Activated T-helper 17 cell treated with anti-CD3 and anti-CD28 coated beads, Interleukin-2, amount 50 U/mL, for 72 hours (primary cell): Measurements from ENCODE around the gene MAP2K2. TPM values are rescaled to one million over a fixed set of nuclear protein-coding genes. Genes with fewer than 3 reads are reported as not detected.

Source experiments
- ATAC-seq: fragments of 150-1000 bp; cut with Tn5 transposase; replicated peaks from 2 replicates; pipeline ENCODE4 v1.10.0; 2021; ENCODE audit warnings: mild to moderate bottlenecking, moderate library complexity
- H3K27ac Mint-ChIP-seq: one replicate; pipeline ENCODE4 v1.8.0; 2022; ENCODE audit warnings: mixed read lengths
- H3K27me3 Mint-ChIP-seq: one replicate; pipeline ENCODE4 v1.8.0; 2022; ENCODE audit warnings: mixed read lengths
- H3K36me3 Mint-ChIP-seq: one replicate; pipeline ENCODE4 v1.8.0; 2022; ENCODE audit warnings: low read depth, mild to moderate bottlenecking, mixed read lengths
- H3K4me1 Mint-ChIP-seq: one replicate; pipeline ENCODE4 v1.8.0; 2022; ENCODE audit warnings: mixed read lengths
- H3K4me3 Mint-ChIP-seq: one replicate; pipeline ENCODE4 v1.8.0; 2022; ENCODE audit warnings: mild to moderate bottlenecking, mixed read lengths
- H3K9me3 Mint-ChIP-seq: one replicate; pipeline ENCODE4 v1.8.0; 2022; ENCODE audit warnings: mixed read lengths
- total RNA-seq, 2 donors: library from RNA; stranded (reverse); gene quantifications; one replicate each; pipeline ENCODE4 v1.2.3, GENCODE V29; 2022

MAP2K2 gene
- total RNA-seq, 2 donors from 2014 or later = 143 to 155 TPM

DNA sequence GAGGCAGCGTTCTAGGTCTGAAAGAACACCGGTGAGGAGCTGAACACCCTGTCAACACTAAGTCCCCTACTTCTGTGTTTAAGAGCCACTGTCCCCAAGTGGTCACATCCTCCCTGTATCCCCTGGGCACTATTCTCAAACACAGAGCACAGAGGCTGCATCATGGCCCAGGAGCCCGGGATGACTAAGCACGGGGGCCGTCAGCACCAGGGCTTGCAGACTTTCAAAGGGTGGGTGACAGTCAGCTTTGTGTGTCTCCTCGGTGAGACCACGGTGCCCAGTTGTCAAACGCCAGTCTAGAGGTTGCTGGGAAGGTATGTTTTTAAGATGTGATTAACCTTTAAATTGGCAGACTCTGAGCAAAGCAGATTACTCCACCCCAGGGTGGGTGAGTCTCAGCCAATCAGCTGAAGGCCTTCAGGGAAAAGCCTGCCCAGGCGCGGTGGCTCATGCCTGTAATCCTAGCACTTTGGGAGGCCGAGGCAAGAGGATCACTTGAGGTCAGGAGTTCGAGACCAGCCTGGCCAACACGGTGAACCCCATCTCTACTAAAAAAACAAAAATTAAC, 8.0 kb downstream of the MAP2K2 start:
- H3K27ac Mint-ChIP-seq = no peak overlapping the region
- H3K27me3 Mint-ChIP-seq = no peaks in the 10 kb centered on the region

DNA sequence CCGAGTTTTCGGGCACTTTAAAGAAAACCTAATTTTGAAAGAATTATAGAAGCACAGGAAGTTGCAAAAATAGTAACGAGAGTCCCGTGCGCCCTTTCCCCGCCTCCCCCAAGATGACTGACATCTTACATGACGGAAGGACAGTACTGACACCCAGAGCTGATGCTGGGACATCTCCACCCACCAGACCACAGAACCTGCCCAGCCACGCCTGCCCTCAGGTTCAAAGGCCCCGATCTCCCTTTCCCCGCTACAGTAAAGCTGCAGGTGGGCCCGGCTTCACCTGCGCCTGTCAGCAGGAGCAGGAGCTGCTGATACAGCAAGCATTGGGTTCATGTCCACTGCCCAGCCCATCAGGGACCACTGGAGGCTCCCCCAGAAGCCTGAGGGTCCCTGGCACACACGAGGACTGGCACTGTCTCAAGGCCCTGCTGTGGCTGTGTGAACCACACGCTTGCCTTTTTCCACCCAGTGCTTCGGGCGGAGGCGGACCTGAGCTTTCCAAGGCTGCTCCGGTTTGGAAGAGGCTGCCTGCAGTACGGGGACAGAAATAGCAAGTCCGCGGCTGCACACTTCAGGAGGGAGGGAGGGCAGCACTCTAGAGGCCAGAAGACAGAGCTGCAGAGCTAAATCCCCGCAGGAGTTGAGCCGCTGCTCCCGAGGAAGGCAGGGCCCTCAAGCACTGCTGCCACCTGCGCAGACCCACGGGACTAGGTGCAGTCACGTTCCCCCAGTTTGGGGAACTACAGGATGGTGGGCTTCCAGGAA, 8.7 kb downstream of the MAP2K2 start:
- Mint-ChIP-seq H3K9me3 (no peaks in the 10 kb centered on the region), H3K27me3 (no peaks in the 10 kb centered on the region), H3K36me3 (peaks cover 82% of the 10 kb centered on the region), H3K27ac (peak overlapping the region; percentile 87), H3K4me1 (peaks cover 8% of the 10 kb centered on the region), H3K4me3 (peak overlapping the region; percentile 65)
- peak; percentile 98 for ATAC-seq

More for the DNA sequence above, 8.0 kb downstream of the MAP2K2 start:
- ATAC-seq = peak; percentile 34
- Mint-ChIP-seq H3K4me1 (peaks cover 4% of the 10 kb centered on the region), H3K36me3 (peaks cover 77% of the 10 kb centered on the region), H3K4me3 (peak overlapping the region; percentile 65), H3K9me3 (no peaks in the 10 kb centered on the region)

DNA sequence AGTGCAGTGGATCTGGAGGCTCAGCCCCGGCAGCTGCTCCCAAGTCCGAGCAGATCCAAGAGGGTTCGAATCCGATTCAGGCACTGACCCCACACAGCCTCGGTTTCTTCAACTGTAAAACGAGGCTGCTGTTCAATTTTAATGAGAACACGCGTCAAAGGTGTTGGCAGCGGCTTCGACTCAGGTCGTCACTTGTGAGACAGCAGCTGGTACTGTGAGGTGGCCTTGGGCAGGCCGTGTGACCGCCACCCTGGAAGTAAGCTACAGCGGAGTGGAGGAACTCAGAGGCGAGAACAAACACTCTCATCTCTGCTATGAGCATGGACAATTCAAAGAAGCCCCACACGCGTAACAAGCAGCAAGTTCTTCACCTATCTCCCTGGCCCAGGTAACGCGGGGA, 9.7 kb downstream of the MAP2K2 start:
- H3K4me1 Mint-ChIP-seq = peaks cover 11% of the 10 kb centered on the region
- peak overlapping the region; percentile 56 for H3K27ac Mint-ChIP-seq
- no peak for ATAC-seq
- H3K9me3 Mint-ChIP-seq = no peaks in the 10 kb centered on the region
- peaks cover 86% of the 10 kb centered on the region for H3K36me3 Mint-ChIP-seq
- no peak overlapping the region for H3K4me3 Mint-ChIP-seq
- no peaks in the 10 kb centered on the region for H3K27me3 Mint-ChIP-seq

DNA sequence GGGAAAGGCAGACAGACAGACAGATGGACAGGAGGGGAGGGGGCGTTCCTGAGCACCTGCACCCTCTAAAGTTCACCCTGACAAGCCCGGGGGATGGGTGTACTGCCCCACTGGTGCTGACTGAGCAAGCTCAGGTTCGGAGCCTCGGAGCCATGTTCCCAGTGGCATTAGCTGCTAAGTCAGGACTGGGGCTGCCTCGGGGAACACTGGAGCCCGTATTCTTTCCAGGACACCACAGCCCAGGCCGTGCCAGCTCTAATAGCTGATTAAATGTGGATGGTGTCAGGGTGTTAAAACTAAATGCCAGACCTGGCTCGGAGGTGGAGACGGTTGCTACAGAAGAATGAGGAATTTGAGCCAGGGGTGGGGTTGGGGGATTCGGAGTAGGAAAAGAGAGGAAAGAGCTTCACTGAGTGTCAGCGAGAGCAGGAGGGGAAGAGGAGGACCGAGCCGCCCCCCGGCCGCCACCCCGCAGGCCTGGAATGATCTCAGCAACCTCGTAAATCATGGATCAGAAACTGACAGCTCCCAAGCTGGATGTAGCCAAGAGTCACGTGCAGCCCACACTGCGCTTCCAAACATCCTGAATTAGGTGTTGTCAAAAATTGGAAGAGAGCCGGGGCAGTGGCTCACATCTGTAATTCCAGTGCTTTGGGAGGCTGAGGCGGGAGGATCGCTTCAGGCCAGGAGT, 10.4 kb downstream of the MAP2K2 start:
- peaks cover 14% of the 10 kb centered on the region for H3K4me1 Mint-ChIP-seq
- peak overlapping the region; percentile 33 for H3K27ac Mint-ChIP-seq
- no peak overlapping the region for H3K4me3 Mint-ChIP-seq
- H3K27me3 Mint-ChIP-seq = no peaks in the 10 kb centered on the region
- H3K9me3 Mint-ChIP-seq = no peaks in the 10 kb centered on the region
- H3K36me3 Mint-ChIP-seq = peaks cover 92% of the 10 kb centered on the region
- no peak for ATAC-seq

DNA sequence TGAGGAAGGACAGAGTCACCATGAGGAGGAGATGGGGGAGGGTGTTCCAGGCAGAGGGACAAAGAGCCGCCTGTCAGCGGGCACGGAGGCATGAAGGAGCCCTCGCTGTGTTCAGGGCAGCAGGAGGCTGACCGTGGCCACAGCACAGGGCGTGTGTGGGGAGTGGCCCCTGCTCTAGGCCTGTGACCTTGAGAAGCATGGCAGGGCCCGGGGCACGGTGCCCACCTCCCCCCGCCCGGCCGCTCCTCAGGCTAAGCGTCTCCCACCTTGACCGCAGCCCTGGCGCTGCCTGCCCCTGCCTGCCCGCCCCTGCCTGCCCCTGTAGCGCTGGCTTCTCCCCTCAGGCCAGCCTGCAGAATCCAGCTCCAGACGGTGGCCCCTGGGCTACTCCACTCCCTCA, 11.6 kb downstream of the MAP2K2 start:
- peaks cover 93% of the 10 kb centered on the region for H3K36me3 Mint-ChIP-seq
- ATAC-seq = no peak
- H3K4me1 Mint-ChIP-seq = peaks cover 14% of the 10 kb centered on the region
- no peaks in the 10 kb centered on the region for H3K9me3 Mint-ChIP-seq
- no peak overlapping the region for H3K4me3 Mint-ChIP-seq
- H3K27me3 Mint-ChIP-seq = no peaks in the 10 kb centered on the region
- no peak overlapping the region for H3K27ac Mint-ChIP-seq

DNA sequence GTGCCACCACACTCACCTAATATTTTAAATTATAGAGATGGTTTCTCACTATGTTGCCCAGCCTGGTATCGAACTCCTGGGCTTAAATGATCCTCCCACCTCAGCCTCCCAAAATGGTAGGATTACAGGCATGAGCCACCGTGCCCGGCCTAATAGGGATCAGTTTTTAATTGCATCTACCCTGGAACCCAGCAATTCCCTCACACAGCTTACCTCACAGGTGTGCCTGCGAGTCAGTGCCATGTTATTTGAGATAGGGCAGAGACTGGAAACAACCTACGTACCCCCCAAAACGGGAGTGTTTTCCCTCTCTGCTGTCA, 14.3 kb downstream of the MAP2K2 start:
- H3K27me3 Mint-ChIP-seq = no peaks in the 10 kb centered on the region
- H3K4me3 Mint-ChIP-seq = peak overlapping the region; percentile 78
- ATAC-seq = no peak
- H3K9me3 Mint-ChIP-seq = no peaks in the 10 kb centered on the region
- peak overlapping the region; percentile 87 for H3K27ac Mint-ChIP-seq
- peaks cover 88% of the 10 kb centered on the region for H3K36me3 Mint-ChIP-seq
- H3K4me1 Mint-ChIP-seq = peaks cover 19% of the 10 kb centered on the region

DNA sequence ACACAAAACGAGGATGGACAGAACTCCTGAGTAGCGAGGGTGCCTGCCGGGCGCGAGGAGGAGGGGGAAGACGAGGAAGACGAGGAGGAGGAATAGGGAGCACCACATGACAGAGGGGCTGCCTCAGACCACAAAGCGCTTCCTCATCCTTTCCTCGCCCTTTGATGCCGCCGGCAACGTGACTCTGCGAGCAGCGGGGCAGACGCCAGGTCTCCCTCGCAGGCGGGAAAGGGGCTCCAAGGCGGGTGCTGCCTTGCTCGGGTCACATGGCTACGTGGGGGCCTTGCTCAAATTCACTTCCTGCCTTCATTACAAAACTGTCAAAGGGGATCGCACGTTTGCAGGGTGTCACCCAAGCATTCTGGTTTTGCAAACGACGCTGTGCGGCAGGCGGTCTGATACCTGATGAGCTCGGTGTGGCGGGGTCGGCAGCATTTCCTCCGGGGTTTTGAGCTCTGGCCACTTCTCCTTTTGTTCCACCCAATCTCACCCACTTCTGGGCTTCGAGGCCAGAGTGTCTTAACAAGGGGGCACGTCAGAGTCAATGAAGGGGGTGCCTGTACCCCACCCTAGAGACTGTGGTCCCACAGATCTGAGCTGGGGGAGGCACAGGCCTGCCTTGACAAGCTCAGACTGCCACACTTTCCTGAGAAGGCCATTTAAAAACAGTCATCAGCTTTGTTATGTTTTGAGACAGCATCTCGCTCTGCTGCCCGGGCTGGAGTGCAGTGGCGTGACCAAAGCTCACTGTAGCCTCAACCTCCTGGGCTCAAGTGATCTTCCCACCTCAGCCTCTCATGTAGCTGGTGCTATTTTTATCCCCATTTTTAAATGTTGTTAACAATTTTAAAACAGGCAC, 14.9 kb downstream of the MAP2K2 start:
- H3K9me3 Mint-ChIP-seq = no peaks in the 10 kb centered on the region
- peak; percentile 47 for ATAC-seq
- H3K36me3 Mint-ChIP-seq = peaks cover 89% of the 10 kb centered on the region
- no peaks in the 10 kb centered on the region for H3K27me3 Mint-ChIP-seq
- H3K4me1 Mint-ChIP-seq = peaks cover 19% of the 10 kb centered on the region
- H3K4me3 Mint-ChIP-seq = peak overlapping the region; percentile 78
- peak overlapping the region; percentile 87 for H3K27ac Mint-ChIP-seq

DNA sequence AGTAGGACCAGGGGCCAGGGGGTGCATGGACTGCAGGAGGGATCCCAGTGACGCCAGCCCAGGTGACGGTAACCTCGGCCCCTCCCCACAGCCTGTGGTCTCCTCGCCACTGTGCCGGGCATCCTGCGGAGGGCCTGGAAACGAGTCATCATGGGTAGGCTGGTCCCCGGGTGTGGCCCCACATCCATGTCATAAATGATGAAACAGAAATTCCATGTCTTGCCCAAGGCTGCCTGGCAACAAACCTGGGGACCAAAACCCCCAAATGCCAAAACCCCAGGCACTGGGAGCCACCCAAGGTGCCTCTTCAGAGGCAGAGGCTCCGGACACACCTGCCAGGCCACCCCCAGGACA, 20.9 kb downstream of the MAP2K2 start:
- H3K36me3 Mint-ChIP-seq = peaks cover 61% of the 10 kb centered on the region
- no peaks in the 10 kb centered on the region for H3K9me3 Mint-ChIP-seq

DNA sequence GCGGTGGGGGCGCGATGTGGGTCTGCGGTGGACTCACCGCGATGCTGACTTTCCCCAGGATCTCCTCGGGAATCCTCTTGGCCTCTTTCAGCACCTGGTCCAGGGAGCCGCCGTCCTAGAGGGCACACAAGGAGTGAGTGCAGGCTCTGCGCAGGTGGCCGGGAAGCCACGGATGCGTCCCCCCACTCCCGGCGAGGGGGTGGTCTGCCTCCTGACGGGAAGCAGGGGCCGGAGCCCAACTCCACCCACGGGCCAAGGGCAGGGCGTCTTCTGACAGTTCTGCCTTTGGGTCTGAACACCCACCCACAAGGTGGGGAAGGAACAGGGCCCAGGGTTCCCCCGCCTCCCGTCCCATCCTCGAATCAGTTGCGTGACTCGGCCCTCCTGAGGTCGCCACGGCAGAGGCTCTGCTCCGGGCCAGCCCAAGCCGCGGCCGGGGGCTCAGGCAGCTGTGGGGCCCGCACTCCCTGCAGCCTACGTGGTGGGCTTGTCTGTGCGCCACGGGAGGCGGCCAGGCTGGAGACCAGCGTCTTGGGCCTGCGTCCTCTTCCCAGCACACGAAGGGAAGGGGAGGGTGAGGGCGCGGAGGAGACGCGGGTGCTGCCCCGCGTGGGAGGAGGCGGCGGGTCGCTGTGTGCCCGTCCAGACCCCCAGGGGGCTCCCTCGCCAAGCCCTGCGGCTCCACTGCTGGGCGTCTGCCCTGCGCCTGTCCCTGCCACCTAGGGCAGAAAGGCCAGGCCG, 21.4 kb downstream of the MAP2K2 start:
- peaks cover 9% of the 10 kb centered on the region for H3K4me1 Mint-ChIP-seq
- H3K27ac Mint-ChIP-seq = no peak overlapping the region
- H3K36me3 Mint-ChIP-seq = peaks cover 56% of the 10 kb centered on the region
- no peak for ATAC-seq
- H3K9me3 Mint-ChIP-seq = no peaks in the 10 kb centered on the region
- no peaks in the 10 kb centered on the region for H3K27me3 Mint-ChIP-seq
- no peak overlapping the region for H3K4me3 Mint-ChIP-seq

More for the DNA sequence above, 20.9 kb downstream of the MAP2K2 start:
- peak overlapping the region; percentile 73 for H3K4me3 Mint-ChIP-seq
- H3K27me3 Mint-ChIP-seq = no peaks in the 10 kb centered on the region
- H3K4me1 Mint-ChIP-seq = peaks cover 9% of the 10 kb centered on the region
- H3K27ac Mint-ChIP-seq = no peak overlapping the region
- peak; percentile 29 for ATAC-seq

DNA sequence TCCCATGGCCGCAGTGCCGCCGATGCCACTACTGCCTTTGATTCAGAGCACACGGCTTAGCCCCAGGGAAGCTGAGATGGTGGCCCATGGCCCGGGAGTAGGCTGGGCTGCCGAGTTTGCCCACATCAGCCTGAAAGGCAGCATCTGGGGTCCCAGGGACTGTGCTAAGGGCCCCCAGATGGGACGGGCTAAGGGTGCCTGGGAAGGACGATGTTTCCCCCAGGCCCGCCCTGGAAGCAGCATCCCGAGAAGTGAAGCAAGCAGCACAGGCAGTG, 22.5 kb downstream of the MAP2K2 start:
- H3K27me3 Mint-ChIP-seq = no peaks in the 10 kb centered on the region
- no peaks in the 10 kb centered on the region for H3K9me3 Mint-ChIP-seq
- H3K4me3 Mint-ChIP-seq = no peak overlapping the region
- ATAC-seq = no peak
- H3K27ac Mint-ChIP-seq = no peak overlapping the region
- peaks cover 52% of the 10 kb centered on the region for H3K36me3 Mint-ChIP-seq
- peaks cover 4% of the 10 kb centered on the region for H3K4me1 Mint-ChIP-seq

DNA sequence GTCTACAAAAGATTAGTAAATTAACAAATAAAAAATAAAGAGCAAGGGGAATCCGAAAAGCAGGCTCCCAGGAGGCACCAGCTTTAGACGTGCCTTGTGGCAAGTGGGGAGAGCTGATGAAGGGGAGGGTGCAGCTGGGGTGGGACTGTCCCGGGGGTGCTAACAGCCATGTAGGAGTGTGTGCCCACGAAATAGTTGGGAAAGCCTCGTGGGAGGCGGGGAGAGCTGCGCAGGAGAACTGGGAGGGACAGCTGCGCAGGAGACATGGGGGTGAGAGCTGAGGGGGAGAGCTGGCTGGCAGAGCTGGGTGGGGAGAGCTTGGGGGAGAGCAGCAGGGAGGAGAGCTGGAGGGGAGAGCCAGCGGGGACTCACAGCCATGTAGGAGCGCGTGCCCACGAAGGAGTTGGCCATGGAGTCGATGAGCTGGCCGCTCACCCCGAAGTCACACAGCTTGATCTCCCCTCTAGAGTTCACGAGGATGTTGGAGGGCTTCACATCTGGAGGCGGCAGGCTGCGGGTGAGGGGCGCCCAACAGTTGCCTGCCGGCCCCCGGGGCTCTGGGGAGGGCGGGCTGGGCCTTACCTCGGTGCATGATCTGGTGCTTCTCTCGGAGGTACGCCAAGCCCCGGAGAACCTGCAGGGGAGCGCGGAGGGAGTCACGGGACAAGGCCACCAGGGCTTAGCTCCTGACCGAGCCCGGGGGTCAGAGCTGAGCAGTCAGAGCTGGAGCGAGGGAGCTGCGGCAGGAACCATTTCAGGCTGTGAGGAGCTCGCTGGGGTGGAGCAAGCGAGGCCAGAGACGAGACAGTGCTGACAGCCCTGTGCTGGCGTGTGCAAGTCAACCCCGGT, 23.1 kb downstream of the MAP2K2 start:
- Mint-ChIP-seq H3K36me3 (peaks cover 53% of the 10 kb centered on the region), H3K9me3 (no peaks in the 10 kb centered on the region), H3K4me1 (peaks cover 4% of the 10 kb centered on the region), H3K27ac (no peak overlapping the region), H3K27me3 (no peaks in the 10 kb centered on the region), H3K4me3 (no peak overlapping the region)
- ATAC-seq = no peak

DNA sequence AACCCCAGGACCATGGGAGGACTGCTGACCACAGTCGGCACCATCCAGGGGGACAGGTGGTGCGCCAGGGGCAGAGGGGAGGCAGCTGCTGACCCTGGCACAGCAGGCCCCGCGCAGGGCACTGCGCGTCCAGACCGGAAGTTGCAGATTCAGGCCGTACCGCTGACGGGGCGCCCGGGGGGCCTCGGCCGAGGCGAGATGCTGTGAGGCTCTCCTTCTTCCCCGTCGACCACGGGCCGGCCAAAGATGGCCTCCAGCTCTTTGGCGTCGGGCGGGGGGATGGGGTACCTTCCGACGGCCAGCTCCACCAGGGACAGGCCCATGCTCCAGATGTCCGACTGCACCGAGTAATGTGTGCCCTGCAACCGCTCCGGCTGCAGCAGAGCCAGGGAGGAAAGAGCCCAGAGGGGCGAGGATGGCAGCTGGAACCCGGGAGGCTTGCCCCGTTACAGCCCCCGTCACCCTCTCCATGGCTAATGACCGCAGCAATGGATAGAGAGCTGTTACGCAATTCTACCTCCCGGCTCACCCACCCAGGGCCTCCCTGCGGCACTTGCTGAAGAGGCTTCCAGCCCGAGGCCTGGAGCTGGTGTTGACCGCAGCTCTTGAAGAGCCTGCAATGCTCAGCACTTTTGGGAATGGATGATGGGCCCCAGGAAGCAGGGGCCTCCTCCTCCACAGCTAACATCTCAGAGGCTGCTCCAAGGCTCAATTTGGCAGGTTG, 24.7 kb downstream of the MAP2K2 start:
- H3K9me3 Mint-ChIP-seq = no peaks in the 10 kb centered on the region
- no peak for ATAC-seq
- peaks cover 38% of the 10 kb centered on the region for H3K36me3 Mint-ChIP-seq
- no peak overlapping the region for H3K27ac Mint-ChIP-seq
- no peak overlapping the region for H3K4me3 Mint-ChIP-seq
- H3K4me1 Mint-ChIP-seq = no peaks in the 10 kb centered on the region
- no peaks in the 10 kb centered on the region for H3K27me3 Mint-ChIP-seq

DNA sequence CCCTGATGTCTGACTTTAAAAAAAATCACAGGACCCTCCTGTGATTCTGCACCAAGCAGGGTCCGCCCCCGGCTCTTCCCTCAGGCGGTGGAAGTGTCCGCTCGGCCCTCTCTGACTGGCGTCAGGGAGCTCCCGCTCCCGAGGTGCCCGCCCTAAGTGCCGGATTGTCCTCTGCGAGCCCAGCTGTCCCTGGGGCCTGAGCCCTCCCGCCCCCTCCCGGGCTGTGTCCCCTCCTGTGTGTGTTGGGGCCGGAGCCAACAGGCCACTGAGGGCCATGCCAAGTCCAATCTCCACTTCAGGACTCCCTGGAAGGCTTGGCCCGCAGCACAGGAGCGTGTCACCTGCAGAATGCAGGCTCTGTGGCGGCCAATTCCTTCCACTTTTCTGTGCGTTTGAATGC, 25.4 kb downstream of the MAP2K2 start:
- no peak overlapping the region for H3K4me3 Mint-ChIP-seq
- no peaks in the 10 kb centered on the region for H3K9me3 Mint-ChIP-seq
- ATAC-seq = no peak
- no peaks in the 10 kb centered on the region for H3K4me1 Mint-ChIP-seq
- H3K36me3 Mint-ChIP-seq = peaks cover 36% of the 10 kb centered on the region
- H3K27ac Mint-ChIP-seq = no peak overlapping the region
- H3K27me3 Mint-ChIP-seq = no peaks in the 10 kb centered on the region
